AG04450 (cell line): ENCODE results near the gene ENOX1. TPM values are rescaled to one million over a fixed set of nuclear protein-coding genes. Genes with fewer than 3 reads are reported as not detected.

ENCODE experiments used
- CTCF ChIA-PET: fragments of 300-600, 350-600 bp; formaldehyde crosslinking; extraction: SDS; loops from one replicate; lab custom pipeline; 2022; ENCODE audit warnings: antibody characterized with exemption, inconsistent platforms; lab: Charles Lee
- POLR2A ChIA-PET: fragments of 350-600 bp; formaldehyde crosslinking; extraction: SDS; loops from one replicate; lab custom pipeline; 2021; ENCODE audit warnings: antibody characterized with exemption, inconsistent platforms; lab: Yijun Ruan, JAX
- DNase-seq: peaks from one replicate; pipeline ENCODE4 v3.0.0-alpha.2; 2011; ENCODE audit warnings: low read depth, low spot score
- H3K27ac ChIP-seq: one replicate; pipeline ENCODE4 v1.5.1; 2012; ENCODE audit warnings: low read depth, low read length, control low read depth
- H3K27me3 ChIP-seq: one replicate; pipeline ENCODE4 v1.6.0; 2012; ENCODE audit warnings: low read length; ENCODE audit not compliant: control insufficient read depth, insufficient read depth
- H3K4me3 ChIP-seq: 2 replicates; pipeline ENCODE4 v1.5.1; 2011; ENCODE audit warnings: mild to moderate bottlenecking, low read depth, low read length, control low read depth
- H3K9me3 ChIP-seq: 2 replicates; pipeline ENCODE4 v1.5.1; 2012; ENCODE audit warnings: low read length; ENCODE audit not compliant: control insufficient read depth, insufficient read depth
- polyA plus RNA-seq: library from polyadenylated mRNA; depleted of rRNA; stranded (reverse); fragments of >200 nt; gene quantifications from 2 replicates; pipeline ENCODE4 v1.2.3, GENCODE V29; 2011
- TF ChIP-seq, protein P1 (sequence below): IDR thresholded peaks from 2 replicates; pipeline ENCODE4 v1.5.1; 2011; ENCODE audit warnings: low read depth, low read length, control low read depth, inconsistent platforms

ENOX1 gene
- polyA plus RNA-seq, 1 experiment: 3.9 TPM

DNA sequence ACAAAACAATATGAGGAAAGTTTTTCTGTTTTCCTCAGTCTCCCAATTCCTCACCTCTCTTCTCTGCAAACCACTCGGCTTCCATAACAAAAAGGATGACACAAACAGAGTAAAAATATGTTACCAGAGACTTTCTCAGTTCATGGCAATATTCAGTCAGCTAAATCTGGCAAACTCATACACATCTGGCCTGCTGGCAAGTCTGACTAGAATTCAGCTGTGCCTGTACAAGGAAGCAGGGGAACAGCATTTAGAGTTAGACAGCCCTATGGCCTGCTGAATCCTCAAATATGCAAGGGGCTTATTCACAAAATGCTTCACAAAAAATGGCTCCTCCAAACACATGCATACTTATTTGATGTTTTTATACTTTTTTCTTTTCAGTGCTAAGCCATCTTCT lies 227.8 kb downstream of the ENOX1 start:
- ChIA-PET CTCF (no interaction called here), POLR2A (no interaction called here)

DNA sequence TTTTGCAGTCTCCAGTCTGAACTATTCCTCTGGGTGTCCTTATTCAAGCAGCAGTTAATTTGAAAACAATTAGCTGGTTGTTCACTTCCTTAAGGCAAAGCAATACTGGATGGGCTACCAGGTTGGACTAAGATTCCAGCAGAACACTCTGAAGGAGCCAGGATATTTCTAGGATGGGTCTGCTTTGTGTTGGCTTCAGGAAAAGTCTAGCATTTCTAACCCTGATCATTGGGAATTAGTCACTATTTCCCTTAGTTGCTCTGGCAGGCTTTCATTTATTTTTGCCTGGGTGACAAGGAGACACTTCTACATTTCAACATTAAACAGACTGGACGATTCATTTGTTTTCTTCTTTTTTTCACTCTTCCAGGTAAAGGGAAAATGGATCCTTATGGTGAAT lies 228.4 kb downstream of the ENOX1 start:
- no peak for DNase-seq
- no peaks in the 10 kb centered on the region for H3K27me3 ChIP-seq
- H3K9me3 ChIP-seq: no peaks in the 10 kb centered on the region
- no peak overlapping the region for H3K27ac ChIP-seq
- ChIA-PET POLR2A (no interaction called here), CTCF (no interaction called here)
- no peak overlapping the region for H3K4me3 ChIP-seq
- TF ChIP-seq, protein P1, sequence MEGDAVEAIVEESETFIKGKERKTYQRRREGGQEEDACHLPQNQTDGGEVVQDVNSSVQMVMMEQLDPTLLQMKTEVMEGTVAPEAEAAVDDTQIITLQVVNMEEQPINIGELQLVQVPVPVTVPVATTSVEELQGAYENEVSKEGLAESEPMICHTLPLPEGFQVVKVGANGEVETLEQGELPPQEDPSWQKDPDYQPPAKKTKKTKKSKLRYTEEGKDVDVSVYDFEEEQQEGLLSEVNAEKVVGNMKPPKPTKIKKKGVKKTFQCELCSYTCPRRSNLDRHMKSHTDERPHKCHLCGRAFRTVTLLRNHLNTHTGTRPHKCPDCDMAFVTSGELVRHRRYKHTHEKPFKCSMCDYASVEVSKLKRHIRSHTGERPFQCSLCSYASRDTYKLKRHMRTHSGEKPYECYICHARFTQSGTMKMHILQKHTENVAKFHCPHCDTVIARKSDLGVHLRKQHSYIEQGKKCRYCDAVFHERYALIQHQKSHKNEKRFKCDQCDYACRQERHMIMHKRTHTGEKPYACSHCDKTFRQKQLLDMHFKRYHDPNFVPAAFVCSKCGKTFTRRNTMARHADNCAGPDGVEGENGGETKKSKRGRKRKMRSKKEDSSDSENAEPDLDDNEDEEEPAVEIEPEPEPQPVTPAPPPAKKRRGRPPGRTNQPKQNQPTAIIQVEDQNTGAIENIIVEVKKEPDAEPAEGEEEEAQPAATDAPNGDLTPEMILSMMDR: no peak

More for the DNA sequence above, 227.8 kb downstream of the ENOX1 start:
- DNase-seq: no peak
- Histone ChIP-seq H3K9me3 (no peaks in the 10 kb centered on the region), H3K27me3 (no peaks in the 10 kb centered on the region), H3K4me3 (no peak overlapping the region), H3K27ac (no peak overlapping the region)
- TF ChIP-seq, protein P1: no peak

DNA sequence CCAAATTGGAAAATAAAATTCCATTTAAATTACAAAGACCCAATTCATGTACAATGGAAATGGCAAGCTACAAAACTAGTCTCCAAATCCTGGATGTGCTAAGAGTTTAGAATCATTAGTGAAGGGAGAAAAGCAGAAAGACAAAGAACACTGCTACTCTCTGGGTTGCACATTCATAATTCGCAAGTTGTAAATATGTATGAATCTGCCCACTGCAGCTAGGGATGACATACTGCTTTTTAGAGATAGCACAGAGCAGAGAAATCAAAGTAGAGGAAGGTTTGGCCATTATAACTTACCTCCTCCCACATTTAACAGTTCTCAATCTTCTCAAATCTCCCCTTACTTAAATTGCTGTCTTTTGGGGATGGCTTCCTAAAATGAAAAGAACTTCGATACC lies 231.1 kb downstream of the ENOX1 start:
- no peaks in the 10 kb centered on the region for H3K27me3 ChIP-seq
- H3K4me3 ChIP-seq: no peak overlapping the region
- no peak overlapping the region for H3K27ac ChIP-seq
- no peaks in the 10 kb centered on the region for H3K9me3 ChIP-seq
- TF ChIP-seq, protein P1: no peak
- POLR2A ChIA-PET: no interaction called here
- CTCF ChIA-PET: no interaction called here
- DNase-seq: no peak

DNA sequence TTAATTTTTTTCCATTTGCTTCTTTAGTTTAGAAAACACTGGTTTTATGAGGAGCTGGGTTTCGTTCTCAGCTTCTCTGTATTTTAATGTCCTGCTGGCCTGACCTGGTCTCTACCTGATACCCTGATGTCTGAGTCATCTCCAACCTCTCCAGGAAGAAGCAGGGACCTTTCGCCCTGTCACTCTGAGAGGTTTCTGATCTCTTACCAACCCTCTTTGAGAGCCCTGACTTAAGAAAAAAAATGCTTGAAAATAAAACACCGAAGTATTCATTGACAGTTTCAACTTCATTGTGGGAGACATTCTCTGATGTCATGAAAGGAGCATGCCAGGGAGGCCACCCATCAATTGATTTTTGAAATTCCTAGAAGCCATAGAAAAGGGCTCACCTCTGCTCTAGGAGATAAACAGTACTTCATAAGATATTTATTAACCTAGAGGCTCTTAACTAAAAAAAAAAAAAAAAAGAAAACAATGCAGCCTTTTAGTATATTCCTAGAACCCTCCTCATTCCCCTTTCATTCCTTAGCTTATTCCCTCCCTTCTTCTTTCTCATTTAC lies 234.8 kb downstream of the ENOX1 start:
- POLR2A ChIA-PET: no interaction called here
- no peaks in the 10 kb centered on the region for H3K27me3 ChIP-seq
- H3K4me3 ChIP-seq: no peak overlapping the region
- H3K9me3 ChIP-seq: no peaks in the 10 kb centered on the region
- H3K27ac ChIP-seq: no peak overlapping the region
- CTCF ChIA-PET: no interaction called here
- TF ChIP-seq, protein P1: no peak
- no peak for DNase-seq

DNA sequence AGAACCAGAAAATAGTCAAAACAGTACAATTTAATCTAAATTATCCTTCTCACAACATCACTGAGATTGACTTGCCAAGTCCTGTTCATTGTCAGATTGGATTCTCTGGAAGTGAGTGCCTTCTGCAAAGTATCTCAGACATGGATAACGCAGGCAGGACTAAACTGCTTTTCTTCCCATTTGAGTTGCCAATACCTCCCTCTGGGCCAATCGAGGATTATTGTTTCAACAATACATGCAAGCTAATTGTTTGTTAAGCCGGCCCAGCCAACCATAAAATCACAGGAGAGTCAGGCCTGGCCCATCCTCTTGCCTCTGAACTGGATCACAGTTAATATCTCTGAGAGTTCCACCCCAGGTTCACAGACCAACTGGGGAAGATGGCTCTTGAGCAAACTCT lies 240.0 kb downstream of the ENOX1 start:
- ChIA-PET CTCF (no interaction called here), POLR2A (no interaction called here)
- Histone ChIP-seq H3K4me3 (no peak overlapping the region), H3K27me3 (no peaks in the 10 kb centered on the region), H3K27ac (no peak overlapping the region), H3K9me3 (no peaks in the 10 kb centered on the region)
- no peak for DNase-seq
- TF ChIP-seq, protein P1: no peak
